ENCODE measurements around the gene MYH11.

- TF ChIP-seq CTCF (IDR thresholded peaks at IDR 0.05; ENCODE audit: low read length), result no peak
- TF ChIP-seq EZH2 (IDR thresholded peaks at IDR 0.05; ENCODE audit: borderline replicate concordance, low read length), result no peak
These were observed 5.2 kb upstream of the MYH11 start for GRCh38 chr16:15861996-15862395.

Data from OCI-LY1 (cell line).